K562 (cell line): Measurements from ENCODE around the gene DNAL4.

Experiments
- FOXA1 ChIP-seq: fragments of 450-650 bp; IDR thresholded peaks from 2 replicates; pipeline ENCODE4 v1.6.1; 2016; ENCODE audit warnings: mild to moderate bottlenecking, borderline replicate concordance
- GABPA ChIP-seq: fragments of 200-800 bp; sonication (Bioruptor generic); conservative IDR thresholded peaks from 2 replicates; pipeline ENCODE4 v1.6.1; 2016; ENCODE audit warnings: low read depth, missing genetic modification characterization, missing compliant biosample characterization
- HEY1 ChIP-seq: fragments of 250-450 bp; sonication (Bioruptor Pico); IDR thresholded peaks from 2 replicates; pipeline ENCODE4 v1.5.0; 2020; ENCODE audit warnings: mild to moderate bottlenecking, moderate library complexity, borderline replicate concordance
- NR2C2 ChIP-seq, 2 experiments: fragments of 200-800 bp in 1 of 2; sonication (Bioruptor generic) in 1 of 2; sonication (generic) in 1 of 2; formaldehyde crosslinking in 1 of 2; IDR thresholded peaks; 2 replicates each; pipeline versions ENCODE4 v1.6.1 to v1.8.0; 2016 to 2022; ENCODE audit warnings: mild to moderate bottlenecking in 1 of 2, missing compliant biosample characterization in 1 of 2, missing genetic modification characterization in 1 of 2, missing genetic modification reagents in 1 of 2
- SP2 ChIP-seq: IDR thresholded peaks from 2 replicates; pipeline ENCODE4 v1.6.1; 2011; ENCODE audit warnings: mild to moderate bottlenecking, low read depth, low read length, moderate library complexity; ENCODE audit not compliant: poor library complexity, severe bottlenecking; ENCODE audit errors: extremely low read depth
- TF ChIP-seq, protein P1 (sequence below): fragments of 200-400 bp; formaldehyde crosslinking; IDR thresholded peaks from 2 replicates; pipeline ENCODE4 v1.6.1; 2017; ENCODE audit warnings: mild to moderate bottlenecking, low read depth, low read length, moderate library complexity
- TF ChIP-seq, protein P2 (sequence below): sonication (generic); formaldehyde crosslinking; IDR thresholded peaks from 2 replicates; pipeline ENCODE4 v1.8.0; 2022; ENCODE audit warnings: mild to moderate bottlenecking, missing genetic modification reagents
- TF ChIP-seq, protein P3 (sequence below): sonication (generic); formaldehyde crosslinking; IDR thresholded peaks from 2 replicates; pipeline ENCODE4 v1.8.1; 2022; ENCODE audit warnings: missing genetic modification reagents

DNA sequence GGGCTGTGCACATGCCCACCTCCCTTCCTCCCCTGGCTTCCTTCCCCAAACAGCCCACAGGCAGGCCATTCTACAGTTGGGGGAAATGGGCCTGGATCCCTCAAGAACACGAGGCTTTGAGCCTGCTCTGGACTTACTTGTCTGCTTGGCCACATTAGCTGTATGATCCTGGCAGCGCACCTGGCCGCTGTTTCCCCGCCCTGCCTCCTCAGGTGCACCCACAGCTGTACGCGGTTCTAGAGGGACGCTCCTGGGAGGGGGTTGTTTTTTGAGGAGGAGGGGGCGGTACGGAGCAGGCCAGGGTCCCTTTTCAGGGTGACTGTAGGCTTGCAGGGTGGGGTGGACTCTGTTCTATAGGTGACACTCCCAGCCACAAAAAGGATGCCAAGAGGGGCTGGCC, 26.6 kb downstream of the DNAL4 start:
- TF ChIP-seq GABPA (tag) (no peak), SP2 (no peak), HEY1 (CRISPR knock-in tag) (no peak), NR2C2 (CRISPR knock-in tag; IDR thresholded peaks at IDR 0.05) (no peak), NR2C2 (tag; IDR thresholded peaks at IDR 0.05) (no peak), FOXA1 (no peak)
- TF ChIP-seq, protein P1, sequence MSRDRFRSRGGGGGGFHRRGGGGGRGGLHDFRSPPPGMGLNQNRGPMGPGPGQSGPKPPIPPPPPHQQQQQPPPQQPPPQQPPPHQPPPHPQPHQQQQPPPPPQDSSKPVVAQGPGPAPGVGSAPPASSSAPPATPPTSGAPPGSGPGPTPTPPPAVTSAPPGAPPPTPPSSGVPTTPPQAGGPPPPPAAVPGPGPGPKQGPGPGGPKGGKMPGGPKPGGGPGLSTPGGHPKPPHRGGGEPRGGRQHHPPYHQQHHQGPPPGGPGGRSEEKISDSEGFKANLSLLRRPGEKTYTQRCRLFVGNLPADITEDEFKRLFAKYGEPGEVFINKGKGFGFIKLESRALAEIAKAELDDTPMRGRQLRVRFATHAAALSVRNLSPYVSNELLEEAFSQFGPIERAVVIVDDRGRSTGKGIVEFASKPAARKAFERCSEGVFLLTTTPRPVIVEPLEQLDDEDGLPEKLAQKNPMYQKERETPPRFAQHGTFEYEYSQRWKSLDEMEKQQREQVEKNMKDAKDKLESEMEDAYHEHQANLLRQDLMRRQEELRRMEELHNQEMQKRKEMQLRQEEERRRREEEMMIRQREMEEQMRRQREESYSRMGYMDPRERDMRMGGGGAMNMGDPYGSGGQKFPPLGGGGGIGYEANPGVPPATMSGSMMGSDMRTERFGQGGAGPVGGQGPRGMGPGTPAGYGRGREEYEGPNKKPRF = no peak
- TF ChIP-seq, protein P2, sequence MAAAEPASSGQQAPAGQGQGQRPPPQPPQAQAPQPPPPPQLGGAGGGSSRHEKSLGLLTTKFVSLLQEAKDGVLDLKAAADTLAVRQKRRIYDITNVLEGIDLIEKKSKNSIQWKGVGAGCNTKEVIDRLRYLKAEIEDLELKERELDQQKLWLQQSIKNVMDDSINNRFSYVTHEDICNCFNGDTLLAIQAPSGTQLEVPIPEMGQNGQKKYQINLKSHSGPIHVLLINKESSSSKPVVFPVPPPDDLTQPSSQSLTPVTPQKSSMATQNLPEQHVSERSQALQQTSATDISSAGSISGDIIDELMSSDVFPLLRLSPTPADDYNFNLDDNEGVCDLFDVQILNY (CRISPR knock-in tag) = no peak
- TF ChIP-seq, protein P3, sequence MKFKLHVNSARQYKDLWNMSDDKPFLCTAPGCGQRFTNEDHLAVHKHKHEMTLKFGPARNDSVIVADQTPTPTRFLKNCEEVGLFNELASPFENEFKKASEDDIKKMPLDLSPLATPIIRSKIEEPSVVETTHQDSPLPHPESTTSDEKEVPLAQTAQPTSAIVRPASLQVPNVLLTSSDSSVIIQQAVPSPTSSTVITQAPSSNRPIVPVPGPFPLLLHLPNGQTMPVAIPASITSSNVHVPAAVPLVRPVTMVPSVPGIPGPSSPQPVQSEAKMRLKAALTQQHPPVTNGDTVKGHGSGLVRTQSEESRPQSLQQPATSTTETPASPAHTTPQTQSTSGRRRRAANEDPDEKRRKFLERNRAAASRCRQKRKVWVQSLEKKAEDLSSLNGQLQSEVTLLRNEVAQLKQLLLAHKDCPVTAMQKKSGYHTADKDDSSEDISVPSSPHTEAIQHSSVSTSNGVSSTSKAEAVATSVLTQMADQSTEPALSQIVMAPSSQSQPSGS (CRISPR knock-in tag) = no peak
